Activated CD4-positive, alpha-beta T cell treated with anti-CD3 and anti-CD28 coated beads, Interleukin-2, amount 50 U/mL, for 1 hour (primary cell): ENCODE measurements around the gene MRPL55.

ENCODE experiments used
- DNase-seq: peaks from one replicate; pipeline ENCODE4 v3.0.0-alpha.2; 2020

MRPL55 gene

GRCh38 chr1:228147151-228147693 is 38.1 kb upstream of the MRPL55 start:
- no peak for DNase-seq

- DNase-seq: no peak
These were observed 37.5 kb upstream of the MRPL55 start for GRCh38 chr1:228146417-228147150.

GRCh38 chr1:228145463-228146416 is 36.6 kb upstream of the MRPL55 start:
- no peak for DNase-seq

GRCh38 chr1:228144993-228145343 is 35.9 kb upstream of the MRPL55 start:
- DNase-seq: no peak

DNA sequence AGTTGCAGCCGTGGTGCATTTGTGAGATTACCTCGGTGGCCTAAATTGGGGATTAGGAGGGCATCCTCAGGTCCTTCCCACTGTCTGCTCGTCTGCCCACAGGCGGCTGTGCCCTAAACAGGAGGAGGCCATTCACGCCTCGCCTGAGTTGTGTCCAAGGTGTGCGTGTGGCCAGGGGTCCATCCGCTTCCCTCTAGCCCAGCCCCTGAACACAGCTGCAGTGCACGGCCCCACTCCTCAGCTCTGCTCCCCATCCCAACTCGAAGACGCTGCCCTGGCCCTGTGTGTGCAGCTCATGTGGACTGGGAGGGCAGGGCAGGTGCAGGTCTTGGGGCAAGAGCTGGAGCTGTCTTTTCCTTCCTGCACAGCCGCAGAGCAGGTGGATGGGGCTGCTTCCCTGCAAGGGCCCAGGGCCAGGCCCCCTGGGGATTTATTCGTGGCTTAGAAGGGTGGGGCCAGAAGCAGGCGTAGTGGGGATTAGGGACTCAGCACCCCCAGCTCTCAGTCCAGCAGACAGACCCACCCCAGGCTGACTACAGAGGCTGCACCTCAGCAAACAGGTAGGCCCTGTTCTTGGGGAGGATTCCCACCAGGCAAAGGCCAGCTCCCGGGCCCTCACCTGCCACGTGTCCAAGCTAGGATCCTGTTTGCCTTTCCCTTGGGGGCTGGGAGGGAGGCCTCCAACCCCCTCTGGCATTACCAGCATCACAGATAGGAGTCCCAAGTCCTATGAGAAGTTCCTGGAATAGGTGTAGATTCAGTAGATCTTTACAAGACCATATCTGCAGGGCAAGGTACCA is 35.3 kb upstream of the MRPL55 start:
- no peak for DNase-seq

DNA sequence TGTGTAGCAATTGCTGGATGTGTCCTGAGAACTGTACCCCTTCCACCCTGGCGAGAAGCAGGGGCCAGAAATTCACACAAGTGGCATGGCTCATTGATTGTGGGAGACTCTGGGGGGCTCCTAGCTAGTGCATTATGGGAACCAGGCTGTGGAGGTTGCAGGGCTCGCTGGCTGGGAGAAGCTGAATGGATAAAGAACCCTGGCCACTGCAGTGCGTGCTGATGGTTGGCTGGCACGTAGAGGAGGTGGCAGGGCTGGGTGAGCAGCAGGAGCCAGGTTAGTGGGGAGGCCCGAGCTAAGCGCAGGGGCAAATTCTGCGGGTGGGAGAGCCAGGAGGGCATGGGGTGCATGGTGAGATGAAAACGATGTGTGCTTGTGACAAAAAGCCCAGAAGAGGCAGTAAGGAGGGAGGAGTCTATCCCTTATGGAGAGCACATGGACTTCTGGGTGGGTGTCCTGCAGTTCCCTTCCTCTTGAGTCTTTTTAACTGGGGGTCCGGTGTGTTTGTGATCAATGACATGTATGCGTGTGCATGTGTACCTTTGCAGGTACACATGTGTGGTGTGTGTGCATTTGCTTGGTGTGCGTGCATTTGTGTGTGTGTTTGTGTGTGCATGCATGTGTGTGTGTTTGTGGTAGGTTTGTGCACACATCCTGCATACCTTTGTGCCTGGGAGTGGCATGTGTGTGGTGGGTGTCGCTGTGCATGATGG is 34.5 kb upstream of the MRPL55 start:
- no peak for DNase-seq

DNA sequence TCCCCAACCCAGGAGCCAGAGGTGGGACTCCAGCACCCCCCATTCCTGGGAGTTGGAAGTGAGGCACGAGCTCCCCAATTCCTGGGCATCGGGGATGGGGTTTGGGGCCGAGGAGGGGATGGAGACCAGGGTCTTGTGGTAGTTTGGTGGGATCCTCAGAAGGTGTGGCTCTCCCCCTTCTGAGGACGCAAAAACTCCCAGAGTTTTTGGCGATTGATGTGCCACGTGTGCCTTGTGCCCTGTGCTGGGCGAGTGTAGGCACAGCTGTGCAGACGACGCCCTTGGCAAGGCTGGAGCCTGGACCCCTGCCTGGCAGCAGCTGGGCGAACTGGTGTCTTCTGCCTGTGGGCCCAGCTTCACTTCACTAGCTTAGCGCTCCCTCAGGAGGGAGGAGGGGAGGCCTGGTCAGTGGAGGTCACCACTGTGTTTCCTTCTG is 33.6 kb upstream of the MRPL55 start:
- no peak for DNase-seq

DNA sequence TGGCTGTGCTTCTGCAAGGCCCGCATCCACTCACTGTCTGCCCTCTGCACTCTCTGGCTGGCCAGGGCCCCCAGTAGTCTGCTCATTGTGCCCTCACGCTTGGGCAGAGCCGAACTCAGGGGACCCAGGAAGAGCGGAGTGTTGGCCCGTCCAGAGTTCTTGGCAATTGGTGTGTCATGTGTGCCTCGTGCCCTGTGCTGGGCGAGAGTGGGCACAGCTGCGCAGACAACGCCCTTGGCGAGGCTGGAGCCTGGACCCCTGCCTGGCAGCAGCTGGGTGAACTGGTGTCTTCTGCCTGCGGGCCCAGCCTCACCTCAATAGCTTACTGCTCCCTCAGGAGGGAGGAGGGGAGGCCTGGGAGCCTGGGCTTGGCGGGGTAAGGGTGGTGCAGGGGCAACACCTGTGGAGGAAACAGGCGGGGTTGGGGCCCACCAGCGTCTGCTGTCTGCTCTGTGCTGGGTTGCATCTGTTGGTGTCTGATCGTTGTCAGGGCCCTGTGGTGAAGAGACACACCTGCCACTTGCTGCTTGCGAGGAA is 33.1 kb upstream of the MRPL55 start:
- no peak for DNase-seq

- no peak for DNase-seq
These were observed 32.3 kb upstream of the MRPL55 start for GRCh38 chr1:228141226-228142044.

- DNase-seq: no peak
These were observed 31.7 kb upstream of the MRPL55 start for GRCh38 chr1:228140724-228141225.

- DNase-seq: peak; percentile 100
These were observed 31.0 kb upstream of the MRPL55 start, which contains the start of gene GUK1 for GRCh38 chr1:228139931-228140723. TSS of gene GUK1 (plus strand) at chr1:228140279. CDS start at chr1:228140303, 24 bp downstream.

- DNase-seq: no peak
These were observed 30.4 kb upstream of the MRPL55 start for GRCh38 chr1:228139406-228139930.

GRCh38 chr1:228136901-228137300 is 27.8 kb upstream of the MRPL55 start:
- DNase-seq: no peak

- DNase-seq: no peak
These were observed 25.5 kb upstream of the MRPL55 start for GRCh38 chr1:228134591-228134990.

DNA sequence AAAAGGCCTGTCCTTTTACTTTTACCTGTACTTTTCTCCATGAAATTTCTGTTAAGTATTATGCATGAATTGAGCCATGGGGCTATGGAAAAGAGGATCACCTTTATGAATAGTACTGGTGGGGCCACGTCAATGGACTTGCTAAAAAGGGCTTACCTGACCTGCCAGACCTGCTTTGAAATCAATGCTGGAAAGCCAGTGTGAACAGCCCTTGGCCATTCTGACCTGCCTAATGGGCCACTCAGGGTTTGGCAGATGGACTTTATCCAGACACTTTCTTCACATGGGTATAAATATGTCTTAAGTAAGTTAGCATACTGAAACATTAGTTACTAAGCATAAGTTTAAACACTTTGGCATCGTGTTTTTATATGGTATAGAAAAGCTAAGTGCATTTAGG is 22.7 kb upstream of the MRPL55 start:
- no peak for DNase-seq

DNA sequence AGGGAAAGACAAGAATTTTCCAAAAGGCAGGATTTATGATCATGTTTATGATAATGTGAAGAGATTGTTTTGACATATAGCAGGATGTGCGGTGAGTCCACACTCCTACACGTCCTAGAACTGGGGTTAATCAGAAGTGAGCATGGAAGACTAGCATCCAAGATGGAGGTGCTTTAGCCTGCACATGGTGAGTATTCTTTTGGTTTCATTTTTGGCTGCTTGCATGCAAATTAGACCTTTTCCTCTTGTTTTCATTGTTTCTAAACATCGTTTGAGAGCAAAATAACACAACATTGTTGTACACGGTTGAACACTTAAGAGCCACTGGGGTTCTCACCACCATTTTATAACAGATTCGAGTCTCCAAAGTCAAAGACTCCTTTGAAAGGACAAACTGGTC is 16.1 kb upstream of the MRPL55 start:
- no peak for DNase-seq

DNA sequence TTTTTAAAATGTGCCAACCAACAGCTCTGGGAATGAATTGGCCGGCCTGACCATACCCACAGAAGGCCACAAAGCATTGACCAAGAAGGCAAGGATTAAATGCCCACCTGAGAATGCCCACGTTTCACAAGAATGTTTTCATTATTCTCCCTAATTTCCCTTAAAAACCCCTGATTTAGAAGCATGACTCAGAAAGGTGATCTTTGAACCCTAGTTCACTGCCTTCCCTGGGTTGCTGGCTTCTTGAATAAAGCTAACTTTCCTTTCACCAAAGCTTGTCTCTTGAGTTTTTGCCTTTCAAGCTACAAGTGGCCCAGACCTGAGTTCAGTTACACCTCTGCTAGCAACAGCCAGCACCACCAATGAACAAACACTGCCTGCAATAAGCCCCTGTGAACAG is 14.4 kb upstream of the MRPL55 start:
- no peak for DNase-seq

DNA sequence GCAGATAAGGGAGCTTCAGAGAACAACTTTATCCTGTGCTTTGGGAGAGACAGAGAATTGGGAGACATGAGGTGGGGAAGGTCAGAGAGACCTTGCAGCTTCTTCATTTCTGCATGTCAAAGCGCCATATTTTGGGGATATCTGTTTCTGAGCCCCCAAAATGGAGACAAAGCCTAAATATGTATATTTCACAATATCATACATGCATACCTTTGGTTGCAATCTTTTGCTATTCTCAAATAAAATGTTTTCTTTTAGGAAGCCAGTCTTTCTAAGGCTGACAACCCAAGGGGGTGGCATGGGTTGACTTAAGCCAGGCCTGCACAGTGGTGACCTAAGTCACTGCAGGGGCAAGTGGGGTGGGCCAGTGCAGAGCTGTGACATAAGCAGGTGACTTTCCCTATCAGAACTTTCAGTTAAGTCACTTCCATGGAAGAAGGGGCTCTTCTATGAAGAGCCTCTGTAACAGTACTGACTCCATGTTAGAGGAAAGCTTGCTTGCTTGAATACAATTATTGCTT is 13.9 kb upstream of the MRPL55 start:
- DNase-seq: no peak

GRCh38 chr1:228120857-228121489 is 11.9 kb upstream of the MRPL55 start:
- DNase-seq: no peak
